Lung (tissue), 12 donors: ENCODE data around the gene DHX34. TPM values are rescaled to one million over a fixed set of nuclear protein-coding genes. Genes with fewer than 3 reads are reported as not detected.
A peak's percentile ranks its signal among the peaks of the same experiment; 100 is the strongest.

Experiments used
- ATAC-seq: fragments of 200-7000 bp; cut with Tn5 transposase; one replicate; pipeline ENCODE4 v1.9.1; 2020; ENCODE audit warnings: moderate number of reproducible peaks; ENCODE audit not compliant: insufficient read depth, low FRiP score
- DNase-seq, 3 donors: peaks; one replicate each; pipeline ENCODE4 v3.0.0-alpha.2; 2013 to 2017
- H3K27ac ChIP-seq, 2 donors: one replicate each; pipeline ENCODE4 v1.5.1; 2013; ENCODE audit warnings: mild to moderate bottlenecking in 2 of 2, moderate library complexity in 2 of 2, control low read depth in 1 of 2, inconsistent platforms in 1 of 2, low read depth in 1 of 2, low read length in 1 of 2
- H3K27me3 ChIP-seq, 3 donors: one replicate each; pipeline ENCODE4 v1.5.1; 2013; ENCODE audit warnings: low read length in 2 of 3; ENCODE audit not compliant: control insufficient read depth in 3 of 3, insufficient read depth in 3 of 3
- H3K36me3 ChIP-seq, 4 donors: one replicate each; pipeline ENCODE4 v1.5.1; 2013; ENCODE audit warnings: low read length in 4 of 4, mild to moderate bottlenecking in 1 of 4, moderate library complexity in 1 of 4; ENCODE audit not compliant: control insufficient read depth in 4 of 4, insufficient read depth in 4 of 4
- H3K4me1 ChIP-seq, 5 donors: one replicate each; pipeline ENCODE4 v1.5.1; 2013; ENCODE audit warnings: low read length in 5 of 5, mild to moderate bottlenecking in 2 of 5, moderate library complexity in 1 of 5; ENCODE audit not compliant: control insufficient read depth in 5 of 5, insufficient read depth in 5 of 5
- H3K4me3 ChIP-seq: one replicate; pipeline ENCODE4 v1.5.1; 2013; ENCODE audit warnings: mild to moderate bottlenecking, control low read depth, moderate library complexity
- H3K9ac ChIP-seq, 2 donors: one replicate each; pipeline ENCODE4 v1.5.1; 2013; ENCODE audit warnings: low read length in 2 of 2, control low read depth in 1 of 2; ENCODE audit not compliant: insufficient read depth in 1 of 2
- H3K9me3 ChIP-seq, 4 donors: one replicate each; pipeline ENCODE4 v1.5.1; 2013; ENCODE audit warnings: low read length in 3 of 4, mild to moderate bottlenecking in 1 of 4, moderate library complexity in 1 of 4; ENCODE audit not compliant: control insufficient read depth in 4 of 4, insufficient read depth in 3 of 4
- WGBS, 2 donors: extraction: QIAGEN DNeasy Blood & Tissue Kit; methylation state at CpG; one replicate each; pipeline ENCODE4 v1.1.7; 2013; 5-methylcytosine and 5-hydroxymethylcytosine counted together
- polyA plus RNA-seq, 2 donors: library from polyadenylated mRNA; stranded (reverse); fragments of 200-250 nt; gene quantifications; one replicate each; pipeline ENCODE4 v1.2.1, GENCODE V29; 2013
- total RNA-seq, 2 donors: library from RNA; depleted of rRNA in 1 of 2; stranded (reverse); fragments of >200 nt in 1 of 2; gene quantifications; one replicate each; pipeline ENCODE4 v1.2.1, GENCODE V29; 2014 to 2021
- TF ChIP-seq, protein P1 (sequence below): IDR thresholded peaks from 2 replicates; pipeline ENCODE4 v1.5.1; 2012; ENCODE audit warnings: mild to moderate bottlenecking; ENCODE audit errors: control extremely low read depth, extremely low read depth
- donor health status: control.
- donor health status: control.
- donor health status: Bipolar disorder and iron deficiency.
- donor health status: healthy.
- donor health status: DM: yes; HTN: yes; CAD: no.

The DHX34 gene
- total and polyA plus RNA-seq, 4 donors, result 13.5 to 24.2 (median 16.5) TPM

DNA sequence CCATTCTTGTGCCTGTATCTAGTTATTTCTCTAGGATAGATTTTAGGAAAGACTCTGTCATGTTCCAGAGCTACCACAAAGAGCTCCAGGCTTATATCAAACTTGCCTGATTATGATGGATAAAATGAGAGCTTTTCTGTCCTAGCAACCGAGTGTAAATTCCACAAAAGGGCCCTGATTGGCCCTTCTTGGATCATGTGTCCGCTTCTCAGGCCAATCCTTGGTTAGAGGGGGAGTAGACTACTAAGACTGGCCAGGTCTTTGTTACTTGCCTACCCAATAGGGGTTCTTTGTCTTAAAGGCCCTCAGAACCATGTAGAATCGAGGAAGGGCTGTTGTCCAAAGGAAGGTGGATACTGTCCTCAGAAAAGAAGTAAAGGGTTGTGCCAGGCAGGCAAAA lies 2.4 kb downstream of the DHX34 start:
- H3K9me3 ChIP-seq, result no peaks in the 10 kb centered on the region
- H3K4me3 ChIP-seq, result no peak overlapping the region
- ATAC-seq, result no peak
- no peak overlapping the region for H3K9ac ChIP-seq
- H3K27ac ChIP-seq, result no peak overlapping the region
- no peaks in the 10 kb centered on the region for H3K27me3 ChIP-seq
- WGBS, 2 donors, result 78 to 89% methylated on average over 3 of the region's 3 CpGs
- H3K4me1 ChIP-seq, result peaks cover 0 to 6% (median 4%) of the 10 kb centered on the region in 5 donors
- TF ChIP-seq, protein P1, sequence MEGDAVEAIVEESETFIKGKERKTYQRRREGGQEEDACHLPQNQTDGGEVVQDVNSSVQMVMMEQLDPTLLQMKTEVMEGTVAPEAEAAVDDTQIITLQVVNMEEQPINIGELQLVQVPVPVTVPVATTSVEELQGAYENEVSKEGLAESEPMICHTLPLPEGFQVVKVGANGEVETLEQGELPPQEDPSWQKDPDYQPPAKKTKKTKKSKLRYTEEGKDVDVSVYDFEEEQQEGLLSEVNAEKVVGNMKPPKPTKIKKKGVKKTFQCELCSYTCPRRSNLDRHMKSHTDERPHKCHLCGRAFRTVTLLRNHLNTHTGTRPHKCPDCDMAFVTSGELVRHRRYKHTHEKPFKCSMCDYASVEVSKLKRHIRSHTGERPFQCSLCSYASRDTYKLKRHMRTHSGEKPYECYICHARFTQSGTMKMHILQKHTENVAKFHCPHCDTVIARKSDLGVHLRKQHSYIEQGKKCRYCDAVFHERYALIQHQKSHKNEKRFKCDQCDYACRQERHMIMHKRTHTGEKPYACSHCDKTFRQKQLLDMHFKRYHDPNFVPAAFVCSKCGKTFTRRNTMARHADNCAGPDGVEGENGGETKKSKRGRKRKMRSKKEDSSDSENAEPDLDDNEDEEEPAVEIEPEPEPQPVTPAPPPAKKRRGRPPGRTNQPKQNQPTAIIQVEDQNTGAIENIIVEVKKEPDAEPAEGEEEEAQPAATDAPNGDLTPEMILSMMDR, result no peak
- H3K36me3 ChIP-seq, result peaks cover 9 to 22% (median 16%) of the 10 kb centered on the region in 4 donors
- DNase-seq, result peak in 1 of 3 donors; percentile 3

DNA sequence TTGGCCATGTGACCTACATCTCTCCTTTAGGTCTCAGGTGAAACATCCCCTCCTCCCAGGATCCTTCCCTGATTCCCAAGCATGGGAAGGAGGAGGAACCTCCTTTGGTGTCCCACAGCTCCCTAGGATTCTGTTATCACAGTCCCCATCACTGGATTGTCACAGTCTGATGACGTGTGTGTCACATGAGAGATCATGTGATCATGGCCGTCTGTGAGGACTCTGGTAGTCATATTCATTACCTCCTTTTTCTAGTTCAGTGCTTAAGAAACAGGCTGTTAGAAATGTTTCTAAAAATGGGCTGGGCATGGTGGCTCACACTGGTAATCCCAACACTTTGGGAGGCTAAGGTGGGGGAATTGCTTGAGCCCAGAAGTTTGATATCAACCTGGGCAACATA lies 3.0 kb downstream of the DHX34 start:
- TF ChIP-seq, protein P1, result no peak
- Histone ChIP-seq H3K9me3 (no peaks in the 10 kb centered on the region), H3K9ac (no peak overlapping the region), H3K4me1 (peaks cover 0 to 6% (median 4%) of the 10 kb centered on the region in 5 donors), H3K27me3 (no peaks in the 10 kb centered on the region), H3K27ac (no peak overlapping the region), H3K4me3 (no peak overlapping the region), H3K36me3 (peaks cover 13 to 25% (median 21%) of the 10 kb centered on the region in 4 donors)
- no peak for ATAC-seq
- 40 to 63% methylated on average over 2 of the region's 2 CpGs for WGBS, 2 donors
- no peak for DNase-seq

DNA sequence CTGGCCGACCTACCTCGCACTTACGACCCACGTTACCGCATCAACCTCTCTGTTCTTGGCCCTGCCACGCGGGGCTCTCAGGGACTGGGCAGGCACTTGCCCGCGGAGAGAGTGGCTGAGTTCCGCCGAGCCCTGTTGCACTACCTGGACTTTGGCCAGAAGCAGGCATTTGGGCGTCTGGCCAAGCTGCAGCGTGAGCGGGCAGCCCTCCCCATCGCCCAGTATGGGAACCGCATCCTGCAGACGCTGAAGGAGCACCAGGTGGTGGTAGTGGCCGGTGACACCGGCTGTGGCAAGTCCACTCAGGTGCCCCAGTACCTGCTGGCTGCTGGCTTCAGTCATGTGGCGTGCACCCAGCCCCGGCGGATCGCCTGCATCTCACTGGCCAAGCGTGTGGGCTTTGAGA lies 4.2 kb downstream of the DHX34 start:
- TF ChIP-seq, protein P1, result no peak
- Histone ChIP-seq H3K27me3 (no peaks in the 10 kb centered on the region), H3K27ac (no peak overlapping the region), H3K36me3 (peaks cover 22 to 36% (median 32%) of the 10 kb centered on the region in 4 donors), H3K4me3 (no peak overlapping the region), H3K9ac (no peak overlapping the region), H3K9me3 (peaks cover 0 to 7% (median 0%) of the 10 kb centered on the region in 4 donors), H3K4me1 (peaks cover 0 to 6% (median 4%) of the 10 kb centered on the region in 5 donors)
- 90 to 95% methylated on average over 24 of the region's 24 CpGs for WGBS, 2 donors
- DNase-seq, result no peak
- no peak for ATAC-seq

DNA sequence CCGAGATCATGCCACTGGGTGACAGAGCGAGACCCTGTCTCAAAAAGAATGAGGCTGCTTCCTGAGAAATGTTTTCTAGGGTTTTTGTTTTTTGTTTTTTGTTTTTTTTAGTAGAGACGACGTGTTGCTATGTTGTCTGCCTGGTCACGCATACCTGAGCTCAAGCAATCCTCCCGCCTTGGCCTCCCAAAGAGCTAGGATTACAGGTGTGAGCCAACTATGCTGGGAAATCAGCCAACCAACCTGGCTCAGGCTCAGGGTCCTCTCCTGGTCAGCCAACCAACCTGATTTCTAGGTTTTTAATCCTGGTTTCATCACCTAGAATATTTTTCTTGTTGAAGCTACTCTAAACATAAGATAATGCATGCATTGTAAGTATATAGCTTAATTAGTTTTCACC lies 7.8 kb downstream of the DHX34 start:
- no peak overlapping the region for H3K9ac ChIP-seq
- no peaks in the 10 kb centered on the region for H3K27me3 ChIP-seq
- ATAC-seq, result no peak
- no peak overlapping the region for H3K4me3 ChIP-seq
- H3K4me1 ChIP-seq, result peaks cover 0 to 3% (median 0%) of the 10 kb centered on the region in 5 donors
- peaks cover 0 to 7% (median 0%) of the 10 kb centered on the region in 4 donors for H3K9me3 ChIP-seq
- TF ChIP-seq, protein P1, result no peak
- no peak for DNase-seq
- H3K27ac ChIP-seq, result no peak overlapping the region
- 93 to 95% methylated on average over 6 of the region's 6 CpGs for WGBS, 2 donors
- H3K36me3 ChIP-seq, result peaks cover 30 to 64% (median 38%) of the 10 kb centered on the region in 4 donors
